HG02759 (cell line): Measurements from ENCODE around the gene CCER1.
A peak's percentile ranks its signal among the peaks of the same experiment; 100 is the strongest.
"Not testable (repeated sequence)": the region's sequence is repeated elsewhere in the genome, so short reads cannot be mapped to it uniquely, and the experiment has no call there.

Source experiments
- ATAC-seq: cut with Tn5 transposase; IDR thresholded peaks from one replicate; pipeline ENCODE4 v1.9.1; 2021; ENCODE audit warnings: mild to moderate bottlenecking, moderate library complexity; ENCODE audit not compliant: unreplicated experiment

Gene CCER1, protein sequence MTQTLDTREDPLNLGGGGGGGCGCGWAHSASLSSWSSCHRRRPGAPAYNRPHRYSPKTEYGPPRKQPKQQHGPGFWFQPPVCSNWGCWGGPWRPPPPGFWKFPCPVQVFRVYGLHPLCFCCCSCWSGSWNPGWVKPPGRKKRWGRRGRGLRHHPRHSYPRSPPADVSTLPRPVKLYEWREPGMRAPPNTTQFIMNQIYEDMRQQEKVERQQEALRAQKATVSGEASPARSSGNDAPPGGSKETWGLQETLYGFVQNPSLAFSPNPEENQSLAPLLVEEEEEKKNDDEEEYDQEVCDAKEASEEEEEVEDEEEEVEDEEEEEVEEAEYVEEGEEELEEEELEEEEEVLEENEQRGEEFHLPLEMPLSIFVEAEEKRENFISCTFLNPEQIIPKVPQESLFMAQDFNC

DNA sequence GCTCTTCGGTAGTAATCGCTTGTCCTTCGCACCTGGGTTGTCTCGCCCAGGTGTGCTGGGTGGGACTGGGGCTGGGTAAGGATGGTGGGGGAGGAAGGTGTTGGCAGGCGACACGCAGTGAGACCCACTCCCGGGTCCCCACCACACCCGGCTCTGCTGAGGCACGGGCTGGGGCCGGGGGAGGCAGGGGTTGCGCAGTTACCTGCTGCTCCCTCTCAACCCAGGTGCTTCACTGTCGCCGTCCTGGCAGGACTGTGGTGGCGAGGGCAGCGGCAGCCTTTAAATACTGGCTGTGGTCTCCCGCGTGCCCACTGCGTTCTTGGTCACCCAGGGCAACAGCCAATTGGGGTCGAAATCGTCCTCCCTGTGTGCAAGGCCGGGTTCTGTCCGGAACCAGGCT lies at the start of gene CCER1:
Gene CCER1 (minus strand): TSS at position 256 of the 400 bp plus-strand sequence. CDS start 434 bp downstream, outside the sequence.
- ATAC-seq, result no peak

DNA sequence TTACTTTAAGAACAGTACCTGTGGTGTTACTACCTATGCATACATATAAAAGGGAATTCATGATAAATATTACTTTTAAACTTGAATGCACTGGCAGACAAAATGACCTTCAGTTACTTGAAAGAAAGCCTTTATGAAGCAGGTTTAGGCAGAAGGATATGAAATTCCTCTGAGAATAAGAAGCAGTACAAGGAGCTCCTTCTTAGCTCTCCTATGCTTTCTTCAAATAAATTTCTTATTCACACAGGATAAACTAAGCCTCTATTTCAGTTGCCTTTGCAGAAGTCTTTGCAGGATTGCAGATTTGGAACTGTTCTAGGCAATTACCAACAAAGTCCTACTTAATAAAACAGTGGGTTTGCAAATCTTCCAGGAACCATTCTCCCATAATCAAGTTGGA lies 48.8 kb upstream of the CCER1 start:
- no peak for ATAC-seq

DNA sequence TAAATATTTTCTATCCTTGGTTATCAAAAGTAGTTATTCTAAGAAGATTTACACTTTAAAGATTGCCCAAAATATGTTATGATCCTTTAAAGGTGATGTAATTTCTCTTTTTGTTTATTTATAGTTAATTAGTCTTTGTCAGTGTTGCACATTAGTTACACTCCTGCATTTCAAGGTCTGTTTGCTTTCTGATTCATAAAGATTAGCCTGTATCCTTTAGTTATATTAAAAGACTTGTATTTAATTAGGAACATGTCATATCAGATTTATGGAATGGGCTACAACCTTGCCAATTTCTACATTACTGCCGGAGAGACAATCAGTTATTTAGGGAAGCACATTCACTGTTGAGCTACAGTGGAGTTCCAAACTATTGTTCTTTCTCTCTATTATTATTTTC lies 46.3 kb upstream of the CCER1 start:
- ATAC-seq, result no peak

DNA sequence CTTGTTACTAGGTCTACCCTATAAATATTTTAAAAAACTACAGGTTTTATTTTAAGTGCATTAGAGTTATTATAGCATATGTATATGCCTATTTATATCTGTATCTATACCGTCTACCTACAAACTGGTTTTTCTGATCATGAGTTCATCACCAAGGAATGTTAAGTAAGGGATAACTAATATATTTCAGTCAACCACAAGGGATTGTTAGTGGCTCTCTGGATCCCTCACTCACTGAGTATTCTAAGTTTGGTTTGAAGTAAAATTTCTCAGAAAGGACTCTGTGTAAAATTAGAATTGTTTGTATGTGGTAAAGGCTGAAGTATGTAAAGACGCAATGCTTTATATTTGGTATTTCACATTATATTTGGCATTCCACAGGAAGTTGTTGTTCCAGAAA lies 45.0 kb upstream of the CCER1 start:
- ATAC-seq, result no peak

DNA sequence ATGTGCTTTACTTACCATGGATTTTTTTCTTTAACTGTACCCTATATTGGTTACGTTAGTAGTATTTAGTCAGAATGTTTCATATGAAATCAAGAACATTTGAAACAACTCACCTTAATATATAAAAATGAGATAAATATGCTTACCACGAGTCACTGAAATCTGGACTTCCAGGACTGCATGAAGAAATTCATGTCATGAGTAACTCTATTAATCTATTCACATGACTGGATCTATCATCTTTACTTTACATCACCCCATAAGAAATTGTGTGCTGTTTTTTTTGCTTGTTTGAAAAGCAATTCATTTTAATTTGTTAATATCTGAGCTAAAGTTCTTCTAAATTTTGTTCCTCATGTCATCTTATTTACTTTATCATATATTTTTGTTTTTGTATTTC lies 44.6 kb upstream of the CCER1 start:
- no peak for ATAC-seq

DNA sequence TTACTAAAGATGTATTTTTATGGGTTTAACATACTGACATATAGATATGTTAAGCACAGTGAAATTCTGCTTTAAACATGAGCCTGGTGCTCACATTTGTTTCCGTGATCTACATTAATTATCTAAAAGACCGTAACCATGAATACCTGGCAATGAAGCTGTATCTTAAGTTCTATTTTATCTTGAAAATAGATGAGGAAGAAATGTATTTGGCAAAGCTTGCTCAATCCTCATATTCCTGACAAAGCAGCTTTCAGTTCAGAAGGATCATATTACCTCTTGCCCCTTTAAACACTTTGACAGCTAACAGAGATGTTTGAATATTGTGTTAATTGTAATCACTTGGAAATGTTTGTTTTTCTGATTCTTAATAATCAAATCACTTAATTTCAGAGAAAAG lies 40.0 kb upstream of the CCER1 start:
- no peak for ATAC-seq

DNA sequence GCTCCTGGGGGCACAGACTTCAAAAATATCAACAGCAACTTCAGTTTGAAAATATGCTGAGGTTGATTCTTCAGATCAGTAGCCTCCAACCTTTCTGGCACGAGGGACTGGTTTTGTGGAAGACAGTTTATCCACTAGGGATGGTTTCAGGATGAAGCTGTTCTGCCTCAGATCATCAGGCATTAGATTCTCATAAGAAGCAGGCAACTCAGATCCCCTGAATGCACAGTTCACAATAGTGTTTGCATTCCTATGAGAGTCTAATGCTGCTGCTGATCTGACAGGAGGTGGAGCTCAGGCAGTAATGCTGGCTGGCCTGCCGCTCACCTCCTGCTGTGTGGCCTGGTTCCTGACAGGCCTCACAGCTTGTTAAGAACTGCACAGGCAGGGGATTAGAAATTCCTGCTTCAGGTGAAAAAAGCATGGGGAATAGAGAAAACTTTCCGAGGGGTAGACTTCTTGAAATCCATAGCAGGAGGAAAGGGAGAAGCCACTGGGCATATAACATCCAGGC lies 37.0 kb upstream of the CCER1 start:
- no peak for ATAC-seq

DNA sequence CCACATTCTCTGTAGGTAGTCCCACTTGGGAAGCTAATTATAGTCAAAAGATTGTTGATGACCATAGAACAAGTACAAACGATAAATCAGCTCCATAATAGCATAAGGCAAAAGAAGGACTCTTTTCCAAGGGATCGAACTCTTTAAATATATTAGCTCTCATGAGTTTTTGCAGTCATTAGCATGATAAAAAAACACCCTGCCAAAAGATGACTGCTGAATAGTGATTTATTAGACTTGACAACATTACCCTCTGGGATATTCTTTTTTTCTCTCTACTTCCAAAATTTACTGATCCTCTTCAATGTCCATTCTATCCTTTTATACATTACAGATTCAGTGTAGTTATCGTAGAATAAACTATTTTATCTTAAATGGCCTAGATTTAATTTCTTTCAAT lies 35.6 kb upstream of the CCER1 start:
- no peak for ATAC-seq

DNA sequence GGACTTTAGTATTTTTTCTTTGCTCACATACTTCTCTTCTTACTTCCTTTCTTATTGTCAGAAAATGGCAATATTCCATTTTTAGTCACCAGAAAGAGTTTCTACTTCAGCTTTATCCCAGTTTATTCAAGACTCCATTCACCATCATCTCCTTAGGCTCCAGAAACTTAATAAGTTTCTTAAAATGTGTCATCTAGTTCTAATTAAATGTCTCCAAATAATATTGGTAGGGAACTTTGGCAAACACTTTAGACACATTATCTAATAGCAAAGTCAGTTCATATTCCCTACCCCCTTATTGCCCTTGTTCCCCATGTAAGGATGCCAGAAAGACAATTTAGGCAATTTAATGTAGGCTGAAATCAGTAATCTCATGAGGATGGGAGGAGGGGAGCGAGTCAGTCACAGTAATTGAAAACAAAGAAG lies 34.7 kb upstream of the CCER1 start:
- no peak for ATAC-seq

DNA sequence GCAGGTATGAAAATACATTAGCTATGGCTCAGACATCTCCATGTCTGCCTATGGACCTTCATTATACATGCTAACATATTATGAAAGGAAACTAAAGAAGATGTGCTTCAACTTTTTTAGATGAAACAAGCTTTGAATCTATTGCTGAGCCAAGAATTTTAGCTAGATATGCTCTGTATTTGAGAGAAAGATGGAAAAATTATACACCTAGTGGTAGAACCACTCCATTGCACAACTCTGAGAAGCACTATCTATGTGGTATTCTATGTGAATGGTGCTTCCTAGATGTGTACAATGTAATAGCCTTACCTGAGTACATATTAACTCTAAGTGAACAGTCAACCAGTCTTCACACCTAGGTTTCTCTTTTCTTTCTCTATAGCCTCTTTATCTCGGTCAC lies 32.5 kb upstream of the CCER1 start:
- peak; percentile 63 for ATAC-seq

DNA sequence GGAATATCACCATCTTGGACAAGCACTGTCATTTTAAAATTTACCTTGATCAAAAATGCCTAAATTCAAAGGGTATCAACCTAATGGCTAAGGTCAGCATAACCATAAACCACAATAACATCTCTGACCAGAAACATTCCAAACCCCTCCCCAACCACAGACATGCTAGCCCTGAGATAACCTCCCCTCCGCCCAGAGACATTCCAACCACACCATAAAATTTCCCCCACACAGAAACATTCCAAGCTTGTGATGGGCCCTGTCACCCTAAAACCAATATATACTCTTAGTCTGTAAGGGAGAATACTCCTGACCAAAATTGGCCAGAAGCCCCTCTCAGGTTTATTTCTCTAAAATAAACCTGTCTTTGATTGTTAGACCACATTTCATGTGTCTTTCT lies 32.1 kb upstream of the CCER1 start:
- no peak for ATAC-seq

DNA sequence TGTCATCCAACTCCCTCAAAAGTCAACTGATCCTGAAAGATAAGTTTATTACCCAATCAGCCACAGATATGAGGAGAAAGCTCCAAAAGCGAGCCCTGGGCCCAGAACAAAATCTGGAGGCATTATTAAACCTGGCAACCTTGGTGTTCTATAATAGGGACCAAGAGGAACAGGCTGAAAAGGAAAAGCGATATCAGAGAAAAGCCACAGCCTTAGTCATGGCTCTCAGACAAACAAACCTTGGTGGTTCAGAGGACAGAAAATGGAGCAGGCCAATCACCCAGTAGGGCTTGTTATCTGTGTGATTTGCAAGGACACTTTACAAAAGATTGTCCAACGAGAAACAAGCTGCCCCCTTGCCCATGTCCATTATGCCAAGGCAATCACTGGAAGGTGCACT lies 30.4 kb upstream of the CCER1 start:
- not testable (repeated sequence) for ATAC-seq

DNA sequence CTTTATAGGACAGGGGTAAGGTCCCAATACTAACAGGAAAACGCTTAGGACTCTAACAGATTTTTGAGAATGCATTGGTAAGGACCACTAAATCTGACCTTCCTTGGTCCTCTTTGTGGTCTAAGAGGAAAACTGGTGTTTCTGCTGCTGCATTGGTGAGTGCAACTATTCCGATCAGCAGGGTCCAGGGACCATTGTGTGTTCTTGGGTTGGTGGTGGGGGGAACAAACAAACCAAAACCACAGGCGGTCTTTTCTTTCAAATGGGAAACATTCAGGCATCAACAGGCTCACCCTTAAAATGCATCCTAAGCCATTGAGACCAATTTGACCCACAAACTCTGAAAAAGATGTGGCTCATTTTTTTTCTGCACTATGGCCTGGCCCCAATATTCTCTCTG lies 29.1 kb upstream of the CCER1 start:
- no peak for ATAC-seq

DNA sequence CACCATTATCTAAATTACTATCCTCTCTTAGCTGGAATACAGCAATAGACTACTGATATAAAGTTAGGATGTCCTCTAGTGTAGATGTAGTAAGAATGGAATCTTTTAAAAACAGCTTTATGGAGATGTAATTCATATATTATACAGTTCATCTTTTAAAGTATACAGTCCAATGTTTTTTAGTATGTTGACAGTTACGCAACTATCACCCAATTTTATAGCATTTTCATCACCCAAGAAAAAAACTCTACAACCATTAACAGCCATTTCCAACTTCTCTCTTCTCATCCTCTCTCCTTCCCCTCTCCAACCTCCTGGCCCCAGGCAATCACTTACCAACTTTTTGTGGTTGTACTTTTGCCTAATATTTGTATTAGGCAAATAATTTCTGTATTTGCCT lies 27.2 kb upstream of the CCER1 start:
- ATAC-seq, result no peak

DNA sequence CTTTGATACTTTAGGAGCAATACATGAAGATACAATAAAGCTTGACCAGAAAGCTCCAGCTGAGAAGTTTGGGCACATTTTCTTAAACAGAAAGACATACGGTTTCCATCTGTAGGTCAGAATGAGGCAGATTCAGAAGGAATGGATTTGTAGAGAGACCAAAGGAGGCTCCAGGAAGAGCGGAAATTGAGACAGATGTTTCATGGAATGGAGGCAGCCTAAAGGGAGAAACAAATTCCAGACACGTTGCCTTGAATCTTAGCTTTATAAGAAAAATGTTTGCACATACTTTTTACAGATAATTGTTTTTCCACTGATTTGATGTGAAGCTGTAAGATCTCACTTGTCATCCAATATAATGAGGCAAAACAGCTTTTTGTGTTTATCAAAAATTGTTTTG lies 25.0 kb upstream of the CCER1 start:
- no peak for ATAC-seq

DNA sequence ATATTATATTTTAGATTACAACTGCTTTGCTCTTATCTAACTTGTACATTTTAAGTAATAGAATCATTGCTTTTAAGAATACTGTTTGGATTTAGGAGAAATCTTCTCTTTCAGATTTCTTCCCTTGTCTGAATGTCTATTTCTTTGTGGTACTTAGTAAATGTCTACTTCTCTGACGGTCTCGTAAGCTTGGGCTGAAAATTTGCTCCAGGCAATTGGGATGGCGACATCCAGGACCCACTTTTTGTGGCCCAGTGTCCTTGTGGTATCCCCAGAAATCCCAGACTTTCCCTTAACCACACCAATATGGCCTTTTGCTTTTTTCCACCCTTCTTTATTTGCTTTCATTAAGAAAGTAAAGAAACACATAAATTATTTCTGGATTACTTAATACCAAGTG lies 24.0 kb upstream of the CCER1 start:
- ATAC-seq, result no peak

DNA sequence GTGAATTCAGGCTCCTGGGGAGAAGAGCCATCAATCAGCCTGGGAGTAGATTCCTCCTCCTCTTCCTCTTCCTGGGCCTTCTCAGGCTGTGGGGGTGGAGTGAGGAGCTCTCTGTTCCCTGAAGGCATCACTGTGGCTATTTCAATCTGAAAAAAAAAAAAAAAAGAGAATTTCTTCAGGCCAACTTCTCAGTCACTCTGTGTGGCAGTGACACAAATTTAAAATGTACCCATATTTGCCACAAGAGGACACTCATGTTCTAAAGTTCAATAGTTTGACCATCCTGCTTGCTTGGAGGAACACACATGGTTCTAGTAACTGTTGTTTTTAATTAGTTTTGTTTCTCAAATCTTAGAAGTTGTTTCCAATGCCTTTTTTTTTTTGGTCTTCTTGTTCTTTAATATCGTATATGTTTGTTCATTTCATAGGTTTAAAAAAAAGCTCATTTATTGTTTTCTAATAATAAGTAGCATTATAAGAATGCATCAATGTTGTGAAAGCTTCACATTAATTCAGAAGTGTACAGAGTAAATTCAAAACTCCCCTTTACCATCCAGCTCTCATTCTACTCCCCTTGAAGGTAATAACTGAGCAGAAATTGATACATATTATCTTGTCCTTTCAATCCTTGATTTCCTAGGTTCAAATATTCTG lies 23.3 kb upstream of the CCER1 start:
- ATAC-seq, result peak; percentile 83

DNA sequence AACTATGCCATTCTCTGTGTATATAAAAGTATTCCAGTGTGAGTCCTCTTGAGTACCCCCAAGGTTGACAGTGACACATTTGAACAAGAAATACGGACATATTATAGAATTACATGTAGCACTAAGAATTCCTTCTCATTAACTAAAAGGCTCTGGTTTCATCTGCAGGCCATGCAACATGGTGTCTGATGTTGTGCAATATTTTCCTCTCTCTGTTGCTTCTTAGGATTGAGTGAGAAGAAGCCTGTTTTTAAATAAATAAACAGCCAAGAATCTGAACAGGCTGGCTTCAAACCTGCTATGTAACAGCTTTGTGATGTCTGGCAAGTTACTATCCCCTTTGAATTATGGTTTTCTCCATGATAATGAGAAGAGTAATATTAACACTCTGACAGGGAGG lies 22.2 kb upstream of the CCER1 start:
- ATAC-seq, result no peak

DNA sequence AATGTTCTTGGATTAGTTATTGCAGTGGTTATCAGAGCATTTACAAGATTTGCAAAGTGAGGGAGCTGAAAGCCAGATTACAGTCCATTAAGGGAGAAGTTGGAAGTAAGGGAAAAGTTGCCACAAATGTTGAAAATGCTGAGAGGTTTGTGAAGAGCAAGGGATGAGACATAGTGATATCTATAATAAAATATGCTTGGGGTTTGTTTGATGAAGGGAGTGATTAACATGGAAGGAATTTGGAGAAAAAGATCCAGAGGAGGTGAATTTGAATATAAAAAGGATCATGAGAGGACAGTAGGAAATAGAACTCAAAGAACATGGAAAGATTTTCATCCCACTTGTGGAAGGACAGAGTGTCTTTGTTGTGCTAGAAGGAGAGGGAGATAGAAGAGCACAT lies 19.3 kb upstream of the CCER1 start:
- ATAC-seq, result no peak

DNA sequence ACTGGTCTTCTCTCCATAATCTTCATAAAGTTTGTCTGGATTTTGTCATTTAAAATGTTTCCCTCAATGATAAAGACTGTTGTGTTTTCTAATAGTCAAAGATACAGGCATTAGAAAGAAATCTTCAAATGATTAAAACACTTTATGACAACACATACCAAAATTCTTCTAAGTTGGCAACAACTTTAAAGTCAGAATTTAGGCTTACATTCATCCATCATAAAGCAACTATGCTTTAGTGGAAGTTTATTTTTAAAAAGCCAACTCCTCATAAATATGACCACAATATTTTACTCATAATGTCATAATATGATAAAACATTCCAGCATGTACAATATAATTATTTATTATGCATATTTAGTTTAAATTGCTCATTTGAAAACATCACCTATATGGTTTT lies 17.2 kb upstream of the CCER1 start:
- no peak for ATAC-seq

DNA sequence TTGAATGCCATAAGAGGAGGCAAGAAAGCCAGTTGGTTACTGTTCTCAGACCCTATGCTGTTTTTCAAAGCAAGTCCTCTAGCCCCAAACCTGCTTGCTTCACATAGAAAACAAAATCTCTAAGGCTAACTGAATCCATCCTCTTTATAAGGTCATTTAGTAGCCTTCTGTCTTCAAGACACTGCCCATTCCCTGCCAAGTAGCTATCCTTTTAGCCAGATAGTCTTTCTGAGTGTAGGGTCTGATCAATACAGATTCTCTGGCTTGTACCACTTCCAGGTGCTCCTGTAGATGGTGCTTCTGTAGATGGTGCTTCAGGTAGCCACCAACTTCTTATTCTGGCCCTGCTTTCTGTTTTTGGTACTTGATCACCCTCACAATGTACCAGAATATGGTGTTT lies 15.9 kb upstream of the CCER1 start:
- ATAC-seq, result no peak

DNA sequence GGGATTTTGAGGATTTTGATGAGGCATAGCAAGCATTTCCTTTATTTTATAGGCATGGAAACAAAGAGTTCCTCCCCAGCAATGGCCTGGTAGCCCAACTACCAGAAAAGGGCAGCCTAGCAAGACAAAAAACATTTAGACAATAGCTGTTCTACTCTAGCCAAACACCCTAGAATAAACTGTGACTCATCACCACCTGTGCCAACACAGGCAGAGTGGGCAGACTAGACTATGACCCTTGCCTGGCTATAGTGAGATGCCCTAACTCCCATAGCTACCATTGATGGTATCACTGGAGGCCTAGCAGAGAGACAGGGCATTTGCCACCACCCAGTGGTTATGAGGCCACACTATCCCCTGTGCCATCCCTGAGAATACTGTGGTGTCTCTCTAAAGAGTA lies 15.5 kb upstream of the CCER1 start:
- ATAC-seq, result no peak
